ENCODE data around the gene EML4. TPM values are rescaled to one million over a fixed set of nuclear protein-coding genes. Genes with fewer than 3 reads are reported as not detected.

The EML4 gene
- total and polyA plus RNA-seq, 2 of the 13 experiments (the other 11 are each of a cell fraction or from before 2014, with no cell fraction given), result 243 to 476 TPM

- TF ChIP-seq JUN (CRISPR knock-in tag; IDR thresholded peaks at IDR 0.05) (0 out of 2 replicates have a peak, but pooled peaks have one; percentile 27), CHD4 (IDR thresholded peaks at IDR 0.05; ENCODE audit: borderline replicate concordance, low read length) (no peak), ZSCAN22 (CRISPR knock-in tag; IDR thresholded peaks at IDR 0.05) (no peak), ZNF83 (CRISPR knock-in tag; IDR thresholded peaks at IDR 0.05; ENCODE audit: borderline replicate concordance) (peak; percentile 93; the same call in 1 of the 2 replicates), MBD4 (IDR thresholded peaks at IDR 0.05; ENCODE audit: borderline replicate concordance, low read length) (no peak), GATA4 (IDR thresholded peaks at IDR 0.05; ENCODE audit: borderline replicate concordance, low read depth) (peak; percentile 20; the same call in 1 of the 2 replicates), SRY (CRISPR knock-in tag; IDR thresholded peaks at IDR 0.05) (peak; percentile 74), HIVEP1 (CRISPR knock-in tag; IDR thresholded peaks at IDR 0.05) (peak; percentile 69; the same call in 1 of the 2 replicates), ZFP82 (CRISPR knock-in tag; IDR thresholded peaks at IDR 0.05; ENCODE audit: borderline replicate concordance) (no peak), ZNF878 (CRISPR knock-in tag; IDR thresholded peaks at IDR 0.05) (no peak), SIN3A (IDR thresholded peaks at IDR 0.05; ENCODE audit: borderline replicate concordance, low read depth, low read length) (peak; percentile 74; the same call in 1 of the 2 replicates), ZBTB46 (CRISPR knock-in tag; IDR thresholded peaks at IDR 0.05; ENCODE audit: borderline replicate concordance) (no peak), NRL (CRISPR knock-in tag; IDR thresholded peaks at IDR 0.05; ENCODE audit: borderline replicate concordance) (peak; percentile 78; the same call in 1 of the 2 replicates), HNF1B (CRISPR knock-in tag; IDR thresholded peaks at IDR 0.05) (peak; percentile 97), ZFP41 (CRISPR knock-in tag; IDR thresholded peaks at IDR 0.05; ENCODE audit: borderline replicate concordance) (no peak), ZFP37 (CRISPR knock-in tag; IDR thresholded peaks at IDR 0.05; ENCODE audit: borderline replicate concordance) (peak; percentile 92; the same call in 1 of the 2 replicates), RARA (CRISPR knock-in tag; IDR thresholded peaks at IDR 0.05) (peak; percentile 13; the same call in 1 of the 2 replicates), KMT2B (CRISPR knock-in tag; IDR thresholded peaks at IDR 0.05) (peak; percentile 93)
- TF ChIP-seq, protein P1, sequence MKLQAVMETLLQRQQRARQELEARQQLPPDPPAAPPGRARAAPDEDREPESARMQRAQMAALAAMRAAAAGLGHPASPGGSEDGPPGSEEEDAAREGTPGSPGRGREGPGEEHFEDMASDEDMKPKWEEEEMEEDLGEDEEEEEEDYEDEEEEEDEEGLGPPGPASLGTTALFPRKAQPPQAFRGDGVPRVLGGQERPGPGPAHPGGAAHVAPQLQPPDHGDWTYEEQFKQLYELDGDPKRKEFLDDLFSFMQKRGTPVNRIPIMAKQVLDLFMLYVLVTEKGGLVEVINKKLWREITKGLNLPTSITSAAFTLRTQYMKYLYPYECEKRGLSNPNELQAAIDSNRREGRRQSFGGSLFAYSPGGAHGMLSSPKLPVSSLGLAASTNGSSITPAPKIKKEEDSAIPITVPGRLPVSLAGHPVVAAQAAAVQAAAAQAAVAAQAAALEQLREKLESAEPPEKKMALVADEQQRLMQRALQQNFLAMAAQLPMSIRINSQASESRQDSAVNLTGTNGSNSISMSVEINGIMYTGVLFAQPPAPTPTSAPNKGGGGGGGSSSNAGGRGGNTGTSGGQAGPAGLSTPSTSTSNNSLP (IDR thresholded peaks at IDR 0.05; ENCODE audit: low read depth, low read length), result peak; percentile 11; the same call in 1 of the 2 replicates
- TF ChIP-seq, protein P2, sequence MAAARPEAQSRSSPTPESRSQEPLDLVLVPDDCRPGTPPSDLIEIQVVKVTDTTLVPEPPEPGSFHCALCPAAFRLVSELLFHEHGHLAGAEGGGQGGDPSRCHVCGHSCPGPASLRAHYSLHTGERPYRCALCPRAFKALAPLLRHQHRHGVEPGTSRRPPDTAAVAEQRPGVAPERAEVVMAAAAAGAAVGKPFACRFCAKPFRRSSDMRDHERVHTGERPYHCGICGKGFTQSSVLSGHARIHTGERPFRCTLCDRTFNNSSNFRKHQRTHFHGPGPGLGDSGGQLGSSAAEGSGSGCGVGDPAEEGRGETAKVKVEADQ (CRISPR knock-in tag; IDR thresholded peaks at IDR 0.05; ENCODE audit: borderline replicate concordance), result no peak
- TF ChIP-seq, protein P3, sequence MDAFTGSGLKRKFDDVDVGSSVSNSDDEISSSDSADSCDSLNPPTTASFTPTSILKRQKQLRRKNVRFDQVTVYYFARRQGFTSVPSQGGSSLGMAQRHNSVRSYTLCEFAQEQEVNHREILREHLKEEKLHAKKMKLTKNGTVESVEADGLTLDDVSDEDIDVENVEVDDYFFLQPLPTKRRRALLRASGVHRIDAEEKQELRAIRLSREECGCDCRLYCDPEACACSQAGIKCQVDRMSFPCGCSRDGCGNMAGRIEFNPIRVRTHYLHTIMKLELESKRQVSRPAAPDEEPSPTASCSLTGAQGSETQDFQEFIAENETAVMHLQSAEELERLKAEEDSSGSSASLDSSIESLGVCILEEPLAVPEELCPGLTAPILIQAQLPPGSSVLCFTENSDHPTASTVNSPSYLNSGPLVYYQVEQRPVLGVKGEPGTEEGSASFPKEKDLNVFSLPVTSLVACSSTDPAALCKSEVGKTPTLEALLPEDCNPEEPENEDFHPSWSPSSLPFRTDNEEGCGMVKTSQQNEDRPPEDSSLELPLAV (CRISPR knock-in tag; conservative IDR thresholded peaks at IDR 0.05; ENCODE audit: low read depth), result no peak
These were observed 192.0 kb downstream of the EML4 start, which contains the start of gene COX7A2L (continued) for GRCh38 chr2:42360890-42361727.

Data from HepG2 (cell line).